A549 (cell line): ENCODE measurements around the gene CHPF2. TPM values are rescaled to one million over a fixed set of nuclear protein-coding genes. Genes with fewer than 3 reads are reported as not detected.

Experiments
- ATAC-seq, 2 experiments: fragments of 200-7000 bp in 1 of 2; fragments of >200 bp in 1 of 2; cut with Nextera tagmentation in 1 of 2; cut with Tn5 transposase in 1 of 2; 3 replicates each; pipeline versions ENCODE4 v1.8.0 to v1.9.1; 2018 to 2020; ENCODE audit warnings: mild to moderate bottlenecking in 1 of 2, moderate library complexity in 1 of 2
- CTCF ChIA-PET: fragments of 300-600 bp; sonication (Branson Sonifier 250); formaldehyde crosslinking; extraction: SDS; loops from one replicate; lab custom pipeline; 2021; ENCODE audit warnings: antibody characterized with exemption, inconsistent platforms; lab: Yijun Ruan, JAX
- POLR2A ChIA-PET: fragments of 350-600 bp; formaldehyde crosslinking; extraction: SDS; loops from one replicate; lab custom pipeline; 2021; ENCODE audit warnings: antibody characterized with exemption, inconsistent platforms; lab: Yijun Ruan, JAX
- DNase-seq, 2 experiments: peaks; one replicate each; pipeline versions ENCODE4 v3.0.0 to v3.0.0-alpha.2; 2011 to 2016; ENCODE audit warnings: low read depth in 1 of 2, low spot score in 1 of 2
- FAIRE-seq: peaks from 2 replicates; lab custom pipeline; 2011; peaks lifted over from hg19 to GRCh38; lab: Jason Lieb, UNC
- H3K27ac ChIP-seq, 2 experiments: fragments of >200 bp; sonication (Bioruptor Twin); formaldehyde crosslinking; 3 replicates each; pipeline ENCODE4 v1.5.1; 2016 to 2017
- H3K4me1 ChIP-seq: fragments of >200 bp; sonication (Bioruptor Twin); formaldehyde crosslinking; 3 replicates; pipeline ENCODE4 v1.6.1; 2016
- H3K4me2 ChIP-seq: fragments of >200 bp; sonication (Bioruptor Twin); formaldehyde crosslinking; 3 replicates; pipeline ENCODE4 v1.6.1; 2016
- H3K4me3 ChIP-seq: fragments of >200 bp; sonication (Bioruptor Twin); formaldehyde crosslinking; 3 replicates; pipeline ENCODE4 v1.5.1; 2016
- H3K9me3 ChIP-seq: fragments of >200 bp; sonication (Bioruptor Twin); formaldehyde crosslinking; 3 replicates; pipeline ENCODE4 v1.6.1; 2016
- BHLHE40 ChIP-seq: IDR thresholded peaks from 2 replicates; pipeline ENCODE4 v1.6.1; 2012; ENCODE audit warnings: low read depth, low read length, inconsistent platforms
- CHD2 ChIP-seq: fragments of 150-350 bp; IDR thresholded peaks from 2 replicates; pipeline ENCODE4 v1.6.1; 2014; ENCODE audit warnings: low read length; ENCODE audit not compliant: partially characterized antibody
- EHF ChIP-seq: fragments of 250-450 bp; sonication (Bioruptor Pico); IDR thresholded peaks from 2 replicates; pipeline ENCODE4 v1.5.0; 2020; ENCODE audit warnings: mild to moderate bottlenecking
- FOSL2 ChIP-seq, 2 experiments: fragments of 450-650 bp in 1 of 2; fragments of >200 bp in 1 of 2; sonication (Bioruptor Twin) in 1 of 2; formaldehyde crosslinking; IDR thresholded peaks; 2 replicates each; pipeline versions ENCODE4 v1.5.0 to v1.6.1; 2016 to 2020; ENCODE audit warnings: mild to moderate bottlenecking in 1 of 2, moderate library complexity in 1 of 2
- HDAC2 ChIP-seq: fragments of 200-600 bp; sonication (generic); IDR thresholded peaks from 2 replicates; pipeline ENCODE4 v1.6.1; 2016
- HOXA7 ChIP-seq: fragments of 250-450 bp; sonication (Bioruptor Pico); IDR thresholded peaks from 2 replicates; pipeline ENCODE4 v1.5.0; 2020; ENCODE audit warnings: mild to moderate bottlenecking, moderate library complexity
- MAFK ChIP-seq: fragments of 450-650 bp; IDR thresholded peaks from 2 replicates; pipeline ENCODE4 v1.6.1; 2014; ENCODE audit not compliant: partially characterized antibody
- MYC ChIP-seq: IDR thresholded peaks from 2 replicates; pipeline ENCODE4 v1.6.1; 2012; ENCODE audit warnings: mild to moderate bottlenecking, inconsistent platforms, low read length, improper control_type of control experiment, borderline replicate concordance
- NFE2L2 ChIP-seq: fragments of 150-350 bp; conservative IDR thresholded peaks from 2 replicates; pipeline ENCODE4 v1.6.1; 2014; ENCODE audit warnings: low read length
- NR3C1 ChIP-seq: fragments of >200 bp; sonication (Bioruptor Twin); formaldehyde crosslinking; IDR thresholded peaks from 3 replicates; pipeline ENCODE4 v1.6.1; 2017
- RAD21 ChIP-seq, 2 experiments: fragments of >200 bp in 1 of 2; sonication (Bioruptor Twin) in 1 of 2; formaldehyde crosslinking in 1 of 2; IDR thresholded peaks in 1 of 2; conservative IDR thresholded peaks in 1 of 2; 2 replicates in 1 of 2; 3 replicates in 1 of 2; pipeline ENCODE4 v1.6.1; 2012 to 2018; ENCODE audit warnings: inconsistent platforms in 1 of 2
- RCOR1 ChIP-seq: fragments of 150-350 bp; IDR thresholded peaks from 2 replicates; pipeline ENCODE4 v1.6.1; 2014; ENCODE audit warnings: antibody characterized with exemption, low read length, low read depth
- ZFP36 ChIP-seq: fragments of 450-650 bp; IDR thresholded peaks from 2 replicates; pipeline ENCODE4 v1.6.1; 2014; ENCODE audit warnings: borderline replicate concordance; ENCODE audit not compliant: partially characterized antibody
- WGBS: methylation state at CpG from one replicate; pipeline ENCODE4 v1.1.6; 2017; ENCODE audit errors: missing lambda C conversion rate; 5-methylcytosine and 5-hydroxymethylcytosine counted together
- polyA plus RNA-seq, 4 experiments: library from polyadenylated mRNA; depleted of rRNA in 3 of 4; stranded (reverse); fragments of >200 nt; fragmentation: RNase III in 1 of 4; extraction: RNeasy Plus Mini Kit Qiagen cat#74134 plus additional on column Dnase treatment in 1 of 4; gene quantifications; 2 replicates in 3 of 4; 3 replicates in 1 of 4; pipeline ENCODE4 v1.2.3, GENCODE V29; 2011 to 2017
- TF ChIP-seq, protein P1 (sequence below): fragments of >200 bp; sonication (Bioruptor Twin); formaldehyde crosslinking; IDR thresholded peaks from 2 replicates; pipeline ENCODE4 v1.6.1; 2016
- TF ChIP-seq, protein P2 (sequence below): IDR thresholded peaks from 2 replicates; pipeline ENCODE4 v1.6.1; 2012
- TF ChIP-seq, protein P3 (sequence below): IDR thresholded peaks from 2 replicates; pipeline ENCODE4 v1.6.1; 2012
- TF ChIP-seq, protein P4 (sequence below): fragments of 450-650 bp; IDR thresholded peaks from 2 replicates; pipeline ENCODE4 v1.6.1; 2014; ENCODE audit warnings: antibody characterized with exemption

CHPF2 gene
- polyA plus RNA-seq, 2 of the 4 experiments (the other 2 are of a cell fraction) = 14.9 to 29.6 TPM

DNA sequence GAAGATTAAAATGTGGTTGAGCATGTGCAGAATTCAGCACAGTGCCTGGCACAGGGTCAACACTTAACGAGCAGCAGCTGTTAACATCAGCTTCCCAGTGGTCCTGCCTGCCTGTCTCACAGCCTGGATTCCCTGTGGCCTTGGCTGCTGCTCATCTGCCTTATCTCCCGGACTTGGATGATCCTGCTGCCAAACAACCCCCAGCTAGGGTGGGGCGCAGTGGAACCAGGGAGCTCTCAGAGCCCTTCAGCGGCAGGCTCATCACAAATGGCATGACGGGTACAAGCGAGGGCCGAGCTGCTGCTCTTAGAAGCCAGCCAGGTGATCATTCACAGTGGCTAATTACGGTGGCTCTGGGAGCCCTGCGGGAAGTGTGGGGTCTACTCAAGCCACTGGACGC is 29.2 kb downstream of the CHPF2 start:
- ATAC-seq = peak in 1 of 2 experiments; percentile 25; a peak in 1 of 6 replicates
- CTCF ChIA-PET = interaction anchor here (0.6 to 2.3 kb wide), 7 partner anchors 9 to 131 kb away, joined by 3 to 10 read pairs (median 4); no protein-coding TSS in a partner anchor

DNA sequence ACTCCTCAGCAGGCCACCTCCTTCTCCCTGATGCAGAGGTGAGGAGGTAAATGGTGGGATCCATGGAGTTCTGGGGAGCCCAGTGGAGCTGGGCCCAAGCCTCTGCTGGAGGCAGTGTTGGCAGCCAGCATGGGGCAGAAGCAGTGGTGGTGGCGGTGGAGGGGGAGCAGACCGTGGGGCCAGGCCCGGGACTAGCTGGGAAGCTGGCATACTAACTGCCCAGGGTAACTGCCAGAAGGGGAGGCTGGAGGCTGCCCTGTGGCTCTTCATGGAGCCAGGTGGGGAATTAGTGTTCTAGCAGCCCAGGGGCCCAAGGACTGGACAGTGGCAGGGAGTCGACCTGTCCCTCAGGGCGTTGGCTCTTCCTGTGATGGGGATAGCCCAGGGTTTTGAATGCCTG is 32.3 kb downstream of the CHPF2 start:
- TF ChIP-seq RCOR1 = no peak
- no peak overlapping the region for H3K27ac ChIP-seq
- DNase-seq (no peak), ATAC-seq (no peak), FAIRE-seq (no peak)
- no peak overlapping the region for H3K4me2 ChIP-seq
- no peak overlapping the region for H3K4me3 ChIP-seq
- POLR2A ChIA-PET = no interaction called here
- no peaks in the 10 kb centered on the region for H3K4me1 ChIP-seq
- CTCF ChIA-PET = interaction anchor here (1.0 to 1.7 kb wide), 2 partner anchors 20 to 154 kb away, joined by 5 to 9 read pairs; no protein-coding TSS in a partner anchor
- no peaks in the 10 kb centered on the region for H3K9me3 ChIP-seq
- 51% methylated on average over 5 of the region's 5 CpGs for WGBS

More for the DNA sequence above, 29.2 kb downstream of the CHPF2 start:
- TF ChIP-seq CHD2 = no peak
- no peaks in the 10 kb centered on the region for H3K4me1 ChIP-seq
- POLR2A ChIA-PET = no interaction called here
- DNase-seq (no peak), FAIRE-seq (no peak)
- no peak overlapping the region for H3K4me2 ChIP-seq
- H3K27ac ChIP-seq = no peak overlapping the region
- no peaks in the 10 kb centered on the region for H3K9me3 ChIP-seq
- 42% methylated on average over 5 of the region's 10 CpGs for WGBS
- H3K4me3 ChIP-seq = no peak overlapping the region

DNA sequence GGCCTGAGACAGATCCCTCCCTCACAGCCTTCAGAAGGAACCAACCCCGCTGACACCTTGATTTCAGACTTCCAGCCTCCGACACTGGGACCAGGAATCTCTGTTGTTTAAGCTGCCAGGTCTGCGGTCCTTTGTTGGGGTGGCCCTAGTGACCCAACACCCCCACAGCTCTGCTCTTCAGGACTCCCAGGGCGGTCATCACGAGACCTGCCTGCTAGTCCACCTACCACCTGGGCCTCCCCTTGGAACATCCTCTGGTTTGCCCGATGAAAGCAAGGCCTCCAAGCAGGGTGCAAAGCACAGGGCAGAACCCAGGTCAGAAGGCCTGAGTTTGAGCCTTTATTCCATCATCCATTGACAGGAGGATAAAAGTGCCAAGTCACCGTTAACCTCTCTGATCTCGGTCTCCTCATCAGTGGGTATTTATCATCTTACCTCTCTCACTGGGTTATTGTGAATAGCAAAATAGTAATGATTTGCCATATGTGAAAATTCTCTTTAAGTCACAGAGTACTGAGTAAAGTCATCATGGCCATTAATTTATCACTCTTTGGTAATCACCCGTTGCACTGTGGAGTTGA is 33.2 kb downstream of the CHPF2 start:
- Histone ChIP-seq H3K4me3 (no peak overlapping the region), H3K9me3 (no peaks in the 10 kb centered on the region), H3K27ac (no peak overlapping the region), H3K4me2 (no peak overlapping the region), H3K4me1 (no peaks in the 10 kb centered on the region)
- FAIRE-seq = no peak
- CTCF ChIA-PET = interaction anchor here (1.7 to 1.8 kb wide), 2 partner anchors 10 to 21 kb away, joined by 5 to 9 read pairs; no protein-coding TSS in a partner anchor
- WGBS = 73% methylated on average over 9 of the region's 9 CpGs
- ATAC-seq = no peak
- no peak for DNase-seq
- TF ChIP-seq NFE2L2 = peak; percentile 45; the same call in 1 of the 2 replicates
- no peak for TF ChIP-seq FOSL2 (IDR thresholded peaks at IDR 0.05)
- no peak for TF ChIP-seq FOSL2 (CRISPR knock-in tag; IDR thresholded peaks at IDR 0.05)
- peak; percentile 63 for TF ChIP-seq MAFK
- POLR2A ChIA-PET = no interaction called here

DNA sequence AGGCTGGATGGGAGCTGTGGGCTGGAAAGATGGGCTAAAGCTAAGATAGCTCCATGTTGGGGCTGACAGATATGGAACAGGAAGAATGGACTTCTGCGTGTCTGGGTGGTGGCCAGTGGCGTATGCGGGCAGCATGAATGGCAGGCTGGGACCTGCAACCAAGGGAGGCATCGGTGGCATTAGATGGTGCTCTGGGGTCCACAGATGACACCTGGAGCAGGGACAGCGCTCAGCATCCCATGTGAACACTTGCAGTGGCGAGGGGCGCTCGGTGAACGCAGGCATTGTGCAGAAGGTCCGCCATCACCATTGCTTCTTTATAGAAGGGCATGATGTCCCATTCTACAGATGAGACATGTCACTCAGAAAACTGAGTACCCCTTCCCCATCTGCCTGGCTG is 37.2 kb downstream of the CHPF2 start:
- no peak overlapping the region for H3K4me2 ChIP-seq
- H3K4me1 ChIP-seq = peaks cover 9% of the 10 kb centered on the region; the same call in 1 of the 3 replicates
- CTCF ChIA-PET = interaction anchor here (0.9 to 1.7 kb wide), 4 partner anchors 25 to 102 kb away, joined by 3 to 5 read pairs (median 4); no protein-coding TSS in a partner anchor
- ATAC-seq (no peak), DNase-seq (no peak), FAIRE-seq (no peak)
- WGBS = 80% methylated on average over 10 of the region's 10 CpGs
- no peak overlapping the region for H3K4me3 ChIP-seq
- H3K27ac ChIP-seq = no peak overlapping the region
- POLR2A ChIA-PET = interaction anchor here (0.5 kb wide), 1 partner anchor 21 kb away, joined by 3 read pairs; no protein-coding TSS in a partner anchor
- no peaks in the 10 kb centered on the region for H3K9me3 ChIP-seq
- no peak for TF ChIP-seq BHLHE40
- TF ChIP-seq MYC = no peak
- TF ChIP-seq, protein P1, sequence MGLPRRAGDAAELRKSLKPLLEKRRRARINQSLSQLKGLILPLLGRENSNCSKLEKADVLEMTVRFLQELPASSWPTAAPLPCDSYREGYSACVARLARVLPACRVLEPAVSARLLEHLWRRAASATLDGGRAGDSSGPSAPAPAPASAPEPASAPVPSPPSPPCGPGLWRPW = no peak
- TF ChIP-seq NFE2L2 = no peak
- no peak for TF ChIP-seq EHF (CRISPR knock-in tag)
- TF ChIP-seq FOSL2 (IDR thresholded peaks at IDR 0.05) = no peak
- TF ChIP-seq FOSL2 (CRISPR knock-in tag; IDR thresholded peaks at IDR 0.05) = no peak
- TF ChIP-seq RAD21 (conservative IDR thresholded peaks at IDR 0.05 in 1 of 2, IDR thresholded peaks at IDR 0.05 in 1 of 2) = no peak
- no peak for TF ChIP-seq HDAC2
- TF ChIP-seq, protein P2, sequence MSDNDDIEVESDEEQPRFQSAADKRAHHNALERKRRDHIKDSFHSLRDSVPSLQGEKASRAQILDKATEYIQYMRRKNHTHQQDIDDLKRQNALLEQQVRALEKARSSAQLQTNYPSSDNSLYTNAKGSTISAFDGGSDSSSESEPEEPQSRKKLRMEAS = no peak
- TF ChIP-seq, protein P3, sequence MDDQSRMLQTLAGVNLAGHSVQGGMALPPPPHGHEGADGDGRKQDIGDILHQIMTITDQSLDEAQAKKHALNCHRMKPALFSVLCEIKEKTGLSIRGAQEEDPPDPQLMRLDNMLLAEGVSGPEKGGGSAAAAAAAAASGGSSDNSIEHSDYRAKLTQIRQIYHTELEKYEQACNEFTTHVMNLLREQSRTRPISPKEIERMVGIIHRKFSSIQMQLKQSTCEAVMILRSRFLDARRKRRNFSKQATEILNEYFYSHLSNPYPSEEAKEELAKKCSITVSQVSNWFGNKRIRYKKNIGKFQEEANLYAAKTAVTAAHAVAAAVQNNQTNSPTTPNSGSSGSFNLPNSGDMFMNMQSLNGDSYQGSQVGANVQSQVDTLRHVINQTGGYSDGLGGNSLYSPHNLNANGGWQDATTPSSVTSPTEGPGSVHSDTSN = no peak
- TF ChIP-seq, protein P4, sequence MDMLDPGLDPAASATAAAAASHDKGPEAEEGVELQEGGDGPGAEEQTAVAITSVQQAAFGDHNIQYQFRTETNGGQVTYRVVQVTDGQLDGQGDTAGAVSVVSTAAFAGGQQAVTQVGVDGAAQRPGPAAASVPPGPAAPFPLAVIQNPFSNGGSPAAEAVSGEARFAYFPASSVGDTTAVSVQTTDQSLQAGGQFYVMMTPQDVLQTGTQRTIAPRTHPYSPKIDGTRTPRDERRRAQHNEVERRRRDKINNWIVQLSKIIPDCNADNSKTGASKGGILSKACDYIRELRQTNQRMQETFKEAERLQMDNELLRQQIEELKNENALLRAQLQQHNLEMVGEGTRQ = no peak
- no peak for TF ChIP-seq HOXA7
- no peak for TF ChIP-seq ZFP36
- TF ChIP-seq NR3C1 = no peak
